ENCODE data around the gene DIP2B.
"Not testable (repeated sequence)": the region's sequence is repeated elsewhere in the genome, so short reads cannot be mapped to it uniquely, and the experiment has no call there.

Gene DIP2B

DNA sequence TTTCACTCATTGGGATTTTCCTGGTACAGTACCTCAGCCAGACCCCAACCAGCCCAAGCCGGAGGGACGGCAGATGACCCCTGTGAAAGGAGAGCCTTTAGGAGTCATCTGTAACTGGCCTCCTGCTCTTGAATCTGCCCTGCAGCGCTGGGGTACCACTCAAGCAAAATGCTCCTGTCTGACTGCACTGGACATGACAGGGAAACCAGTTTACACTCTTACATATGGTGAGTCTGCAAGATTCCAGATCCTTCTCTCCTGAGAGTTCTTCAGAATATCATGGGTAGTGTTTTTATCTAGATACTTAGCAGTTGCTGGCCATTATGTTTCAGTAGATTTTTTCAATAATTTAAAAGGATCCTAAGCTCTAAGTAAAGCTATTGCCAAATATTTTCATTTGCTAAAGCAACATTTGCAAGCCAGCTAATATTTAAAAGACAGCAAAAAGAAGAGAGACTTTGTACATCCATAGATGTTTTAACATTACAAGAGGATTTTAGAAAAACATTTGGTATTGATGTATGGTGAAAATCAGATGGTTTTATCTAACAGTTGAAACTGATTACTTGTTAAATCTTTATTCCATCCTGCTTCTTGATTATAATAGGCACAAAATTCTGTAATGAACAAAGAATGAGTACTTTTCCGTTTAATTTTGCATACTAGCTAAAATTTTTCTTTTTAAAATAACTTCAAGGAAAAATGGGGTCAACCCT, 174.0 kb downstream of the DIP2B start:
- DNase-seq (ENCODE audit: low read depth) = no peak

GRCh38 chr12:50679612-50680011, 174.8 kb downstream of the DIP2B start:
- DNase-seq (ENCODE audit: low read depth) = no peak

DNA sequence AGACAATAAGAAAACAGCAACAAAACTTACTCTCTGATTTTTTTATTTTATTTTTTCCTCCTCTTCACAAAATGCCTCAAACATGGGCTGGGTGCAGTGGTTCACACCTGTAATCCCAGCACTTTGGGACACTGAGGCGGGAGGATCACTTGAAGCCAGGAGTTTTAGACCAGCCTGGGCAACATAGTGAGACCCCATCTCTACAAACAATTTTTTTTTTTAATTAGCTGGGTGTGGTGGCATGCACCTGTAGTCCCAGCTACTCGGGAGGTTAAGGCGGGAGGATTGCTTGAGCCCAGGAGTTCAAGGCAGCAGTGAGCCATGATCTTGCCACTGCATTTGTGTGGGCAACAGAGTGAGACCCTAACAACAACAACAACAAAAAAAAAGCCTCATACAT, 176.3 kb downstream of the DIP2B start:
- DNase-seq (ENCODE audit: low read depth) = not testable (repeated sequence)

- DNase-seq (ENCODE audit: low read depth) = no peak
These were observed 180.9 kb downstream of the DIP2B start for GRCh38 chr12:50685641-50686040.

GRCh38 chr12:50686406-50686805, 181.6 kb downstream of the DIP2B start:
- DNase-seq (ENCODE audit: low read depth) = no peak

DNA sequence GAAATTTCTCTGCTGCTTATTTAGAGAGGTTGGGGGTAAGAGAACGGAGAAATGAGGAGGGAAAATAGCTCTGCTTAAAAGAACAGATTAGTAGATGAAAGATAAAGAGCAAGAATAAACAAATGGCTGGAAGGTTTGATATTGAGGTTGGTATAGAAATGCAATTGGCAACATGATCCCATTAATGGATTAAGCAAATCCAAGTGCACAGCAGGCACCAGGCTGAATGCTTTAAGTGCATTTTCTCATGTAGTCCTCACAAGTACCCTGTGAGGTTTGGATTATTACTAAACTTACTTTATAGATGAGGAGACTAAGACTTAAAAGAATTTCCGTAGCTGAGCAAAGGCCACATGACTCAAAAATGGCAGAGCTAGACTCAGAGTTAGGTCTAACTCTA, 182.2 kb downstream of the DIP2B start:
- DNase-seq (ENCODE audit: low read depth) = no peak

- no peak for DNase-seq (ENCODE audit: low read depth)
These were observed 184.7 kb downstream of the DIP2B start for GRCh38 chr12:50689437-50689836.

DNA sequence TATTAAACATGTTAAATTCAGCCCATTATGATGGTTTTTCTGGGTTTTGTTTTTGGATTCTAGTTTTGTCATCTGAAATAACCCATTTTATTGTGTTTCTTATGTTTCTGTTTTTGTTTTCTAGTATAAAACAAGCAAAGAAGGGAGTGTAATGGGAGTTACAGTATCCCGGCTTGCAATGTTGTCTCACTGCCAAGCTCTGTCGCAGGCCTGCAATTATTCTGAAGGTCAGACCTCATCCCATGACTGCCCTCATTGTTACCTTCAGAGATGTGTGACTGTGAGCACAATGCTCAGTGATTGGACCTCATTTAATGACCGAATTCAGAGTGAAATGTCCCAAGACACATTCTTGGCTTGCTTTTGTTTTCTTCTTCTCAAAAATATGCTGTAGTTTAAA, 186.1 kb downstream of the DIP2B start:
- DNase-seq (ENCODE audit: low read depth) = no peak

GRCh38 chr12:50695961-50696360, 191.2 kb downstream of the DIP2B start:
- DNase-seq (ENCODE audit: low read depth) = no peak

DNA sequence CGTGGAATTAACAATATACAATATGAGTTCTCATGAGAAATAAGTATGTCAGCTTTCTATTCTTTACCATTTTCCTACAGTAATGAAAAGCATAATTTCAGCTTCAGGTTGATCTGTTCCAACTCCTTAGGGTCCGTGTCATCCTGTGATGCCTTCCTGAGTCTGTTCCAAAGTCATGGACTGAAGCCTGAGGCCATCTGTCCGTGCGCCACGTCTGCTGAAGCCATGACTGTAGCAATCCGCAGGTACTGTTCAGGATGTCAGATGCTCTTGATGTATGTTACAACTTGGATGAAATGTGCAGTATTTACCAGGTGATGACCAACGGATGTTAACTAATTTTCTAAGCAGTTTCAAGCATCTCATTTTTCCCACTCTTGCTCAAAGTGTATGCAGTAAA, 192.1 kb downstream of the DIP2B start:
- no peak for DNase-seq (ENCODE audit: low read depth)

DNA sequence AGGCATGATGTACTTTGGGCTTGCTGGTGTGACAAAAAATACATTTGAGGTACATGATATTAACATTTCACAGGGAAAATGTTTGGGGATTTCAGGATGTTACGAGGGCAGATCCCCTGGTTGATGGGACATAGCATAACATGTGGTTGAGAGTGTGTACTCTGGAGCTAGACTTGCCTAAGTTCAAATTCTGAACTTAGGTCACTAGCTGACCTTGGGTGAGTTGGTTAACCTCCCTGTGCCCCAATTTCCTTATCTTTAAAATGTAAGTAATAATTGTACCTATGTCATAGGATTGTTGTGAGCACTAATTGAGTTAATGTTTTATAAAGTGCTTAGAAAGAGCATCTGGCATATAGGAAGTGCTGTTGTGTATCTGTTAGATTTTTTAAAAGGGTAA, 194.4 kb downstream of the DIP2B start:
- no peak for DNase-seq (ENCODE audit: low read depth)

GRCh38 chr12:50699940-50700339, 195.2 kb downstream of the DIP2B start:
- DNase-seq (ENCODE audit: low read depth) = no peak

DNA sequence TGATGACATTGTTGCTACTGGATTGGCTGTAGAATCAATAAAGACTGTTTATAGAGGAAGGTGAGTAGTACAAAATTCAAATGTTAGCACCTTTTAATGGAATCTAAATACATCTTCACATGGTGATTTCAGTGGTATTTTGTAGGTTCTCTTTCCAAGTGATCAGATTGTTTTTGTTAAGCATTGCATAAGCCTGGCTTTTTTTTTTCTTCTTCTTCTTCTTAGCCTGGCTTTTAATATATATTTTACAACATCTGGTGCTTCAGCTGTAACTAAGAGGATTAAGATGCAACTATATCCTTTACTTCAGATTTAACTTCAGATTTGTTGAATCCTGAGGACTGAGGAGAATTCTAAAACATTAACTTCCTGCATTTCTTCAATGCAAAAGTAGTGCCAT, 201.8 kb downstream of the DIP2B start:
- DNase-seq (ENCODE audit: low read depth) = no peak

GRCh38 chr12:50707396-50707795, 202.6 kb downstream of the DIP2B start:
- DNase-seq (ENCODE audit: low read depth) = no peak

DNA sequence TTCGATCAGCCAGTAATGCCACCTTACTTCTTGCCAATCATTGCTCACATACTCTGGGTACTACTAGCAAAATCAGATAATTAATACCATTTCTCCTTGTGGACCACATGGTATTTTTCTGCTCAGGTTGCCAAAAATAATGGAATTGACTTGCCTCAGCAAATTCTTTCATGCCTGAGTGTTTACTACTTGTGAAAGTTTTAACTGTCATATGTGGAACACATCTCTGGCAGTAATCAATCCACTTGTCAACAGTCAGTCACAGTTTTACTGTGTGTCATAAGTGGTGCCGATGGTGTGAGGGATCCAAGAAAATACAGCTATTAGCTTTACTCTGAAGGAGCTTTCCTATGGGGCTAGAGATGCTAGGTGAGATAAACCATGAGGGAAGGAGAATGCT, 203.8 kb downstream of the DIP2B start:
- no peak for DNase-seq (ENCODE audit: low read depth)

DNA sequence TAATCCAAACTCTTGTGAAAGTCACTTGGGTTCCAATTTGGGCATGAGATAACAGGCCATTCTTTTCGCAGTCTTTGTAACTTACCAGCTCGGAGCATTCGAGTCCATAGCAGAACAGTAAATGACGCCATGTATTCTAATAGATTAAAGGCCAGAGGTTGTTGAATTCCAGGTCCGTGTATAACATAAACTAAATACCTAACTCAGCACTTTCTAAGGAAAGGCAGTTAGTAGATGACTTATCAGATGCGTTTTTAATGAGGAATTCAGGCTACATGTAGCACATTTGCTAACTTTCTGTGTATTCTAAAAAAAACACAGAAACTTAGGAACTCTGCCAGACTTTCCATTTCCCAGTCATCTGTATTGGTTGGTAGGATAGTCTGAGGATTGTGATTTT, 206.3 kb downstream of the DIP2B start:
- no peak for DNase-seq (ENCODE audit: low read depth)

- DNase-seq (ENCODE audit: low read depth) = no peak
These were observed 210.4 kb downstream of the DIP2B start for GRCh38 chr12:50715174-50715573.

DNA sequence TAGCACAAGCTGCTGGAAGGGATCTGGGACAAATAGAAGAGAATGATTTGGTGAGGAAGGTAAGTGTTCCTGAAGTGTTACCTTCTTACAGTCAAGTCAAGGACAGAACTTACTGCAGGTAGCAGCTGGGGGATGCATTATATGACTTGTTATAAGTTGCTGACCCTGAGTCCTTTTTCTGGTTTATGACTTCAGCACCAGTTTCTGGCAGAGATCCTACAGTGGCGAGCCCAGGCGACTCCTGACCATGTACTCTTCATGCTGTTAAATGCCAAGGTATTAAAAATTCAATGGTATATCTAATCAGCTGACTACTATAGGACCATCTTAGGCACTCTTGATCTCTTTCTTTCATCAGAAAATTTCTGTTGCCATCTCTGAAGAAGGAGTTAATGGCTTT, 214.0 kb downstream of the DIP2B start:
- no peak for DNase-seq (ENCODE audit: low read depth)

DNA sequence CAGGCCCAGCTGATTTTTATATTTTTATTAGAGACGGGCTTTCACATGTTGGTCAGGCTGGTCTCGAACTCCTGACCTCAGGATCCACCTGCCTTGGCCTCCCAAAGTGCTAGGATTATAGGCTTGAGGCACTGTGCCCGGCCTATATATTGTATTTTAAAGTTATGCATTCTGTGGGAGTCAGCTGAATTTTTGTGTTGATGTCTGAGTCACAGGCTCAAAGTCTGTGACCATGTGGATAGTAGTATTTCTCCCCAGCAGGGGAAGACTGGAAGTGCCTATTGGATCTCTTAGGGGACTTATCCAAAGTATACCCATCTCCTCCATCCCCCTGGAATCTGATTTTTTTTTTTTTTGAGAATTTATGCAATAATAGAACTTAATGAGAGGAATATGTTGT, 215.3 kb downstream of the DIP2B start:
- DNase-seq (ENCODE audit: low read depth) = no peak

GRCh38 chr12:50720501-50720900, 215.7 kb downstream of the DIP2B start:
- no peak for DNase-seq (ENCODE audit: low read depth)

DNA sequence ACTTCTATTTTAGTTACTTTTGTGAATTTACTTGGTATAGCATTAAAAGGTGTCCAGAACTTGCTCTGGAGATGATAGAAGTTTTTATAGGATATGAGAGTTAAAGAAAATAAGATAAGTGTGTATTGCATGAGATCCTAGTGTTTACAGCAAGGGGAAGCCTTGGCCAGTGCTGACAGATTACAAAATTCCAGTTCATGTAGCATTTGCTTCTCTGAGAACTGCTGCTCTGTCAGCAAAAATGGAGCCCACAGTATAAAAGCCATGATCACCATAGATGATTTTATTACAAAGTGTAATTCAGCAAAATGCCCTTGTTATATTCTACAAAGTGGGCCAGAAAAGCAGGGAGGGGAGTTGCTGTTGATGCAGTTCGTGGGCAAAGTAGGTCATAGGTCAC, 219.1 kb downstream of the DIP2B start:
- no peak for DNase-seq (ENCODE audit: low read depth)

- no peak for DNase-seq (ENCODE audit: low read depth)
These were observed 220.5 kb downstream of the DIP2B start for GRCh38 chr12:50725011-50725942.

GRCh38 chr12:50727466-50727865, 222.7 kb downstream of the DIP2B start:
- DNase-seq (ENCODE audit: low read depth) = no peak
